Nephron progenitor cell (in vitro differentiated cells): ENCODE results near the gene EBF3.

ENCODE experiments used
- DNase-seq: peaks from one replicate; pipeline ENCODE4 v3.0.0; 2021
- H3K27ac Mint-ChIP-seq: 2 replicates; pipeline ENCODE4 v1.8.0; 2021; ENCODE audit warnings: mild to moderate bottlenecking, moderate library complexity, mixed read lengths
- H3K27me3 Mint-ChIP-seq: 2 replicates; pipeline ENCODE4 v1.8.0; 2021; ENCODE audit warnings: mild to moderate bottlenecking, low read depth, mixed read lengths; ENCODE audit not compliant: poor library complexity
- H3K36me3 Mint-ChIP-seq: 2 replicates; pipeline ENCODE4 v1.8.0; 2021; ENCODE audit warnings: low read depth, mixed read lengths
- H3K4me1 Mint-ChIP-seq: 2 replicates; pipeline ENCODE4 v1.8.0; 2021; ENCODE audit warnings: mixed read lengths
- H3K4me3 Mint-ChIP-seq: 2 replicates; pipeline ENCODE4 v1.8.0; 2021; ENCODE audit warnings: mild to moderate bottlenecking, moderate library complexity, mixed read lengths
- H3K9me3 Mint-ChIP-seq: 2 replicates; pipeline ENCODE4 v1.8.0; 2021; ENCODE audit warnings: mild to moderate bottlenecking, moderate library complexity, mixed read lengths
- TF ChIP-seq, protein P1 (sequence below): fragments of 200-600 bp; sonication (generic); IDR thresholded peaks from 2 replicates; pipeline ENCODE4 v1.5.0; 2021; ENCODE audit warnings: antibody characterized with exemption

EBF3 gene

DNA sequence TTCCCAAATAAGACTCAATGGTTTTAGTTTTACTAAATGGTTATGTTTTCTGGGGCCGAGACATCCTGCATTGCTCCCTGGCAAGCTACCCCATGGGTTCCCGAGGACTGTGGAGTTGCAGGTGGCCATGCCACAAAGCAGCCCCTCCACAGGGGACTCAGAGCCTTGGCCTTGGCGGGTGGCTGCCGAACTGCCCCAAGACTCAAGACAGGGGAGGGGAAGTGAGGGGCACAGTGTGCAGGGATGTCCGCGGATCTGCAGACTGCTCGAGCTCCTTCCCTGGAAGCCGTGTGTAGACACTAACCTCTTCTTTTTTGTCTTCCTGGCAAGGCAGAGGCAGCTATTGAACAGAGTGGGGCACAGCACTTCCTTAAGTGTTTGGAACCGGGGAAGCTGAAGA, 154.6 kb downstream of the EBF3 start:
- Mint-ChIP-seq H3K4me1 (peaks cover 31% of the 10 kb centered on the region), H3K27ac (no peak overlapping the region)
- no peak for DNase-seq

DNA sequence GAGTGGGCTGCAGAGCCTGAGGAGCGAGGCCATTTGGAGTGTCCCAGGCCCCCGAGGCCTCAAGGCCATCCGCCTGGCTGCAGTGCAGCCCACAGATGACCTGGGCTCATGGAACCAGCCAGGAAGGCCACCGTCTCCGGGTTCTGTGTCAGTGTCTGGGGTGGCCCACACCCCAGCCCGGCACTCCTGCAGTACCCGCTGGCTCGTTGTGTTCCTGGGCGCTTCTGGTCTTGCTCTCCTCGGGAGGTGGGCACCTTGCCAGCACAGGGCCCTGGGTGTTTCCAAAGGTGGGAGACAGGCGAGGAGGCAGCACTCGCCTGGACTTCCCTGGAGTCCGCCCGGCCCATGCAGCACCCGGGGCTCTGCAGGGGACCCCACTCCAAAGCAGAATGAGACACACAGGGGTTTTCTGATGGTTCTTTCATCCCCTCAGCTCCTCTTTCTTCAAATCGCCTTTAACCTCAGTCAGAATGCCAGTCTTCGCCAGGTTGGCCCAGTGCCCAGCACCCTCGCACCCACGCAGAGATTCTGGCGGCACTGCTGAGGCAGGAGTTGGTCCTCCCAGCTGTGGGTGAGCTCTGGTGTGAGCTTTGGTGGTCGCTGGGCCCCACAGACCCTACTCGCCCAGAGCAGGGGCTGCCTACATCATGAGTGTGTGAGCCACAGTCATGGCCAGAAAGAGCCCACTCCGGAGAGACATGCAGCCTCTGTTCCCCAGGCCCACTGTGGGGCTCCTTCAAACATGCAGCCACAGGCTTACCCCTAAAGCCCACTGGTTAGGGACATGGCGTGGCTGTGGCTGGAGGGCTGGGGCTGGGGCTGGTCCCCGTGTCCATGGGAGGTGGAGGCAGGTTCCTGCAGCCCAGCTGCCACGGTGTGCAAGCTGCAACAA, 155.7 kb downstream of the EBF3 start:
- Mint-ChIP-seq H3K4me3 (no peak overlapping the region), H3K4me1 (peaks cover 31% of the 10 kb centered on the region), H3K27ac (no peak overlapping the region), H3K36me3 (peaks cover 11% of the 10 kb centered on the region), H3K27me3 (peaks cover 17% of the 10 kb centered on the region), H3K9me3 (peaks cover 37% of the 10 kb centered on the region)
- DNase-seq, result no peak
- TF ChIP-seq, protein P1, sequence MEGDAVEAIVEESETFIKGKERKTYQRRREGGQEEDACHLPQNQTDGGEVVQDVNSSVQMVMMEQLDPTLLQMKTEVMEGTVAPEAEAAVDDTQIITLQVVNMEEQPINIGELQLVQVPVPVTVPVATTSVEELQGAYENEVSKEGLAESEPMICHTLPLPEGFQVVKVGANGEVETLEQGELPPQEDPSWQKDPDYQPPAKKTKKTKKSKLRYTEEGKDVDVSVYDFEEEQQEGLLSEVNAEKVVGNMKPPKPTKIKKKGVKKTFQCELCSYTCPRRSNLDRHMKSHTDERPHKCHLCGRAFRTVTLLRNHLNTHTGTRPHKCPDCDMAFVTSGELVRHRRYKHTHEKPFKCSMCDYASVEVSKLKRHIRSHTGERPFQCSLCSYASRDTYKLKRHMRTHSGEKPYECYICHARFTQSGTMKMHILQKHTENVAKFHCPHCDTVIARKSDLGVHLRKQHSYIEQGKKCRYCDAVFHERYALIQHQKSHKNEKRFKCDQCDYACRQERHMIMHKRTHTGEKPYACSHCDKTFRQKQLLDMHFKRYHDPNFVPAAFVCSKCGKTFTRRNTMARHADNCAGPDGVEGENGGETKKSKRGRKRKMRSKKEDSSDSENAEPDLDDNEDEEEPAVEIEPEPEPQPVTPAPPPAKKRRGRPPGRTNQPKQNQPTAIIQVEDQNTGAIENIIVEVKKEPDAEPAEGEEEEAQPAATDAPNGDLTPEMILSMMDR, result no peak

More for the DNA sequence above, 154.6 kb downstream of the EBF3 start:
- H3K4me3 Mint-ChIP-seq, result no peak overlapping the region
- peaks cover 30% of the 10 kb centered on the region for H3K9me3 Mint-ChIP-seq
- TF ChIP-seq, protein P1, result no peak
- H3K36me3 Mint-ChIP-seq, result peaks cover 6% of the 10 kb centered on the region
- H3K27me3 Mint-ChIP-seq, result peaks cover 17% of the 10 kb centered on the region

DNA sequence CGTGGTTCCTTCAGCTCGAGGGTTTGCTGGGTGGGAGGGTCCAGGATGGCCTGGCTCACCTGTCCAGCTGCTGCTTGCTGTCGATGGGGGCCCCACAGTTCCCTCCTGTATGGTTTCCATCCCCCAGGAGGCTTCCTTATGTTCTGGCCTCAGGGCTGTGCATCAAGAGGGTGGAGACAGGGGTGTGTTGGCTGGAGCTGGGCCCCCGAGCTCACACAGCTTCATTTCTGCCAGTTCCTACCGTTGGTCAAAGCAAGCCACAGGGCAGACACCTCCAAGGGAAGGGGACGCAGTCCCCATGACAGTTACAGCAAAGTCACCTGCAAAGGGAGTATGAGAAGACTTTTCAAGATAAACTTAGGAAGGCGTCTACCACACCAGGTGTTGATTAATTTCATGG, 156.9 kb downstream of the EBF3 start:
- Mint-ChIP-seq H3K4me3 (no peak overlapping the region), H3K36me3 (peaks cover 12% of the 10 kb centered on the region), H3K4me1 (peaks cover 24% of the 10 kb centered on the region), H3K27me3 (peaks cover 12% of the 10 kb centered on the region), H3K9me3 (peaks cover 48% of the 10 kb centered on the region), H3K27ac (no peak overlapping the region)
- no peak for DNase-seq
- TF ChIP-seq, protein P1, result no peak

DNA sequence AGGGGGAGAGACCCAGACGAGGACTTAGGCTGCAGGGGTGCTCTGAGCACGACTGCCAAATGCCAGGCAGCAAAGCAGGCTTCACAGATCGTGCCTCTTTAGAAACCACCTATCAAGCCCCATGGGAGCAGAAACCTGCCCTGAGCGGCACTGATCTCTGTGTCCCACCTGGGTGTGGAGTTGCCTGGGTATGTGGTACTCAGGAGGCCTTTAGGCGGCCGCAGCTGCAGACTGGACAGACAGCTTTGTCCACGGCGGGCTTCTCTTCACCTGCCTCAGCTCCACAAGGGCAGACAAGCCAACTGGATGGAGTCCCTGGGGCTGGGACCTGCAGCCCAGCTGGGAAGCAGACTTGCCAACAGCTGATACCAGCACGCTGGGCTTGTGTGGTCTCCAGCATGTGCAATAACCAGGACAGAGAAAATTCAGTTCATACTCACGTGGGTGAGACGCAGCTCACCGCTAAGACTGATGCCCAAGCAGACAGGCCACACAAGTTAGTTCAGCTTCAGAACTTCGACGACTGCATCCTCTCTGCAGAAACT, 163.2 kb downstream of the EBF3 start:
- TF ChIP-seq, protein P1, result no peak
- peaks cover 4% of the 10 kb centered on the region for H3K4me1 Mint-ChIP-seq
- peaks cover 40% of the 10 kb centered on the region for H3K9me3 Mint-ChIP-seq
- no peak overlapping the region for H3K4me3 Mint-ChIP-seq
- DNase-seq, result no peak
- H3K27ac Mint-ChIP-seq, result no peak overlapping the region
- H3K36me3 Mint-ChIP-seq, result peaks cover 9% of the 10 kb centered on the region
- no peaks in the 10 kb centered on the region for H3K27me3 Mint-ChIP-seq

DNA sequence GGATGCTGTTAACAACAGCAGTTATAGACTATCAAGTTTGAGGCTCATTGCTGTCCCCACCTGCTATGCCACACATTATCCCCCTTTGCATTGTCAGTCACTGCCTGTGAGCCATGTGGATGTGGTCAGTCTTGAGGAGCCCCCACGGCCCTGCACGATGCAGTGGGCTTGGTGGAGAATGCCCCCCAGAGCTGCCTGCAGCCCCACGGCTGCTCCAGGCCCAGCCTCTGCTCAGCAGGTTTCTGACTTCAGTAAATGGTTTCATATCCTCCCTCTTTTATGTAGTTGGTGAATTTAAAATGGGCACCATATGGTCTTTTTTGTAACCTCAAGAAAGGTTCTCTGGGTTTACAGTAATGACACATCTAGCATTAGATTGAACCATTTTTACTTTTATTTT, 164.1 kb downstream of the EBF3 start:
- TF ChIP-seq, protein P1, result no peak
- Mint-ChIP-seq H3K9me3 (peaks cover 31% of the 10 kb centered on the region), H3K4me1 (peaks cover 4% of the 10 kb centered on the region), H3K27me3 (no peaks in the 10 kb centered on the region), H3K4me3 (no peak overlapping the region), H3K36me3 (peaks cover 9% of the 10 kb centered on the region), H3K27ac (no peak overlapping the region)
- DNase-seq, result no peak
